ENCODE measurements around the gene EFCAB6.

Gene EFCAB6

DNA sequence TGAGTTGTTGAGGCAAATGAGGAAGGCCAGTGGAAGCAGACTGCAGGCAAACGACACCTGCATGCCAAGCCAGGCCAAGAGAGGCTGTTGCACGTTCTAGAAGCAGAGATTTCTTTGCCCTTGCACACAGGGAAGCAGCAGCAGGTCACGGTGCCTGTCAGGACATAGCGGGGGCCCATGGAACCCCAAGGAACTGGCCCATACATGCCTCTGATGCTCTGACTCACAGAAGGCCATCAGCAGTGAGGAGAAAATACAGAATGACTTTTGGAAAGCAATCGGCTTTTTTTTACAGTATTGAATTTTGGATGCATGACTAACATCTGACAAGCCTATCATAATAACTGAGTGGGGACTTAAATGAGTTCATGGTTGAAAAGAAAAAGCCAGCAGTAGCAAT lies 276.4 kb downstream of the EFCAB6 start:
- Histone ChIP-seq H2BK120ac (ENCODE audit: insufficient read depth, low read length, poor library complexity) (no peak overlapping the region), H3K4me2 (ENCODE audit: low read length) (no peak overlapping the region), H3K23ac (ENCODE audit: low read length) (no peak overlapping the region), H4K8ac (ENCODE audit: low read depth, low read length) (no peak overlapping the region), H3K4ac (ENCODE audit: low read depth, low read length) (no peak overlapping the region), H3K9me3 (ENCODE audit: insufficient read depth, low read depth, low read length) (peaks cover 4% of the 10 kb centered on the region), H3K36me3 (ENCODE audit: control insufficient read depth in 1 of 2, insufficient read depth in 2 of 2, low read length in 2 of 2) (no peaks in the 10 kb centered on the region), H3K79me1 (ENCODE audit: low read length) (no peaks in the 10 kb centered on the region), H4K12ac (ENCODE audit: low read depth, low read length) (no peak overlapping the region), H3K27me3 (ENCODE audit: insufficient read depth, low read length) (no peaks in the 10 kb centered on the region), H2AFZ (ENCODE audit: insufficient read depth, low read length, poor library complexity) (no peak overlapping the region), H4K91ac (ENCODE audit: low read depth, low read length) (no peak overlapping the region), H3K9ac (ENCODE audit: low read length) (no peak overlapping the region), H3K4me1 (ENCODE audit: control insufficient read depth in 1 of 2, insufficient read depth in 2 of 2, low read length in 2 of 2) (no peaks in the 10 kb centered on the region), H2AK5ac (ENCODE audit: low read length) (no peak overlapping the region), H3K27ac (ENCODE audit: low read depth, low read length) (no peak overlapping the region), H3K79me2 (ENCODE audit: control insufficient read depth, insufficient read depth, low read length, poor library complexity) (no peaks in the 10 kb centered on the region), H2BK5ac (ENCODE audit: low read depth, low read length, poor library complexity) (no peak overlapping the region), H3K4me3 (ENCODE audit: low read depth, low read length) (no peak overlapping the region), H2BK12ac (ENCODE audit: low read length) (no peak overlapping the region), H3K18ac (ENCODE audit: low read length) (no peak overlapping the region), H3K14ac (ENCODE audit: low read length) (no peak overlapping the region)
- WGBS (ENCODE audit: extremely low coverage, insufficient coverage, insufficient read length): no CpG with 5 or more reads among the region's 5 CpGs
- no peak for DNase-seq

GRCh38 chr22:43535336-43535735 lies 276.8 kb downstream of the EFCAB6 start:
- no peak overlapping the region for H2BK5ac ChIP-seq (ENCODE audit: low read depth, low read length, poor library complexity)
- no peak overlapping the region for H3K4me2 ChIP-seq (ENCODE audit: low read length)
- no CpG with 5 or more reads among the region's 7 CpGs for WGBS (ENCODE audit: extremely low coverage, insufficient coverage, insufficient read length)
- H3K9me3 ChIP-seq (ENCODE audit: insufficient read depth, low read depth, low read length): peaks cover 4% of the 10 kb centered on the region
- no peak overlapping the region for H3K18ac ChIP-seq (ENCODE audit: low read length)
- H3K79me1 ChIP-seq (ENCODE audit: low read length): no peaks in the 10 kb centered on the region
- H3K27ac ChIP-seq (ENCODE audit: low read depth, low read length): no peak overlapping the region
- H3K27me3 ChIP-seq (ENCODE audit: insufficient read depth, low read length): no peaks in the 10 kb centered on the region
- H3K4ac ChIP-seq (ENCODE audit: low read depth, low read length): no peak overlapping the region
- no peak overlapping the region for H2AK5ac ChIP-seq (ENCODE audit: low read length)
- no peak overlapping the region for H4K8ac ChIP-seq (ENCODE audit: low read depth, low read length)
- no peak for DNase-seq
- H2BK12ac ChIP-seq (ENCODE audit: low read length): no peak overlapping the region
- no peaks in the 10 kb centered on the region for H3K36me3 ChIP-seq (ENCODE audit: control insufficient read depth in 1 of 2, insufficient read depth in 2 of 2, low read length in 2 of 2)
- H3K14ac ChIP-seq (ENCODE audit: low read length): no peak overlapping the region
- H3K9ac ChIP-seq (ENCODE audit: low read length): no peak overlapping the region
- no peaks in the 10 kb centered on the region for H3K79me2 ChIP-seq (ENCODE audit: control insufficient read depth, insufficient read depth, low read length, poor library complexity)
- no peak overlapping the region for H3K4me3 ChIP-seq (ENCODE audit: low read depth, low read length)
- H4K91ac ChIP-seq (ENCODE audit: low read depth, low read length): no peak overlapping the region
- H2BK120ac ChIP-seq (ENCODE audit: insufficient read depth, low read length, poor library complexity): no peak overlapping the region
- no peaks in the 10 kb centered on the region for H3K4me1 ChIP-seq (ENCODE audit: control insufficient read depth in 1 of 2, insufficient read depth in 2 of 2, low read length in 2 of 2)
- no peak overlapping the region for H2AFZ ChIP-seq (ENCODE audit: insufficient read depth, low read length, poor library complexity)
- H4K12ac ChIP-seq (ENCODE audit: low read depth, low read length): no peak overlapping the region
- no peak overlapping the region for H3K23ac ChIP-seq (ENCODE audit: low read length)

- Histone ChIP-seq H2AK5ac (ENCODE audit: low read length) (no peak overlapping the region), H2AFZ (ENCODE audit: insufficient read depth, low read length, poor library complexity) (no peak overlapping the region), H3K9me3 (ENCODE audit: insufficient read depth, low read depth, low read length) (peaks cover 4% of the 10 kb centered on the region), H3K79me2 (ENCODE audit: control insufficient read depth, insufficient read depth, low read length, poor library complexity) (no peaks in the 10 kb centered on the region), H3K27me3 (ENCODE audit: insufficient read depth, low read length) (no peaks in the 10 kb centered on the region), H3K23ac (ENCODE audit: low read length) (no peak overlapping the region), H3K14ac (ENCODE audit: low read length) (no peak overlapping the region), H2BK12ac (ENCODE audit: low read length) (no peak overlapping the region), H2BK120ac (ENCODE audit: insufficient read depth, low read length, poor library complexity) (no peak overlapping the region), H3K36me3 (ENCODE audit: control insufficient read depth in 1 of 2, insufficient read depth in 2 of 2, low read length in 2 of 2) (no peaks in the 10 kb centered on the region), H3K18ac (ENCODE audit: low read length) (no peak overlapping the region), H3K27ac (ENCODE audit: low read depth, low read length) (no peak overlapping the region), H3K79me1 (ENCODE audit: low read length) (no peaks in the 10 kb centered on the region), H4K91ac (ENCODE audit: low read depth, low read length) (no peak overlapping the region), H2BK5ac (ENCODE audit: low read depth, low read length, poor library complexity) (no peak overlapping the region), H3K4me3 (ENCODE audit: low read depth, low read length) (no peak overlapping the region), H3K9ac (ENCODE audit: low read length) (peak overlapping the region; percentile 9), H3K4me1 (ENCODE audit: control insufficient read depth in 1 of 2, insufficient read depth in 2 of 2, low read length in 2 of 2) (no peaks in the 10 kb centered on the region), H3K4me2 (ENCODE audit: low read length) (no peak overlapping the region), H4K12ac (ENCODE audit: low read depth, low read length) (no peak overlapping the region), H3K4ac (ENCODE audit: low read depth, low read length) (no peak overlapping the region), H4K8ac (ENCODE audit: low read depth, low read length) (no peak overlapping the region)
- DNase-seq: no peak
- no CpG with 5 or more reads among the region's 6 CpGs for WGBS (ENCODE audit: extremely low coverage, insufficient coverage, insufficient read length)
Observed at GRCh38 chr22:43534916-43535315, 277.2 kb downstream of the EFCAB6 start.

DNA sequence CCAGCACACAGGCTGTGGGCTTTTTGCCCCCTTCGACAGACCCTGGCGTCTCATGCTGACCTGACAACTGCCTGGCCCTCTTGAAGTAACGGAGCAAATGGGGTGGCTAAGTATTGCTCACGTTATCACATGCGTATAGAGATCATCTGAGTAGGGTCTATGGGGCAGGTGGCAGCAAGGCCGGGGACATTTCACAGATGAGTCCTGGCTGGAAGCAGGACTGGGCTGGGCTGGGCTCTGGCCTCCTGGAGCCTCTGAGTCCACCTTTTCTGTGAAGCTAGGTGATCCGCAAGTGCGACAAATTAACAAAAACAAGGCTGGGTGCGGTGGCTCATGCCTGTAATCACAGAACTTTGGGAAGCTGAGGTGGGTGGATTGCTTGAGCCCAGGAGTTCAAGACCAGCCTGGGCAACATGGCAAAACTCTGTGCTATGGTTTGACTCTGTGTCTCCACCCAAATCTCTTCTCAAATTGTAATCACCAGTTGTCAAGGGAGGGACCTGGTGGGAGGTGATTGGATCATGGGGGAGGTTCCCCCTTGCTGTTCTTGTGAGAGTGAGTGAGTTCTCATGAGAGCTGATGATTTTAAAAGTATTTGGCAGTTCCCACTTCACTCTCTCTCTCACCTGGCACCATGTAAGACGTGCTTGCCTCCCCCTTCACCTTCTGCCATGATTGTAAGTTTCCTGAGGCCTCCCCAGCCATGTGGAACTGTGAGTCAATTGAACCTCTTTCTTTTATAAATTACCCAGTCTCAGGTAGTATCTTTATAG lies 278.3 kb downstream of the EFCAB6 start:
- Histone ChIP-seq H3K9me3 (ENCODE audit: insufficient read depth, low read depth, low read length) (peaks cover 7% of the 10 kb centered on the region), H3K27me3 (ENCODE audit: insufficient read depth, low read length) (no peaks in the 10 kb centered on the region), H2BK5ac (ENCODE audit: low read depth, low read length, poor library complexity) (no peak overlapping the region), H3K36me3 (ENCODE audit: control insufficient read depth in 1 of 2, insufficient read depth in 2 of 2, low read length in 2 of 2) (no peaks in the 10 kb centered on the region), H4K12ac (ENCODE audit: low read depth, low read length) (no peak overlapping the region), H2BK120ac (ENCODE audit: insufficient read depth, low read length, poor library complexity) (no peak overlapping the region), H3K79me1 (ENCODE audit: low read length) (no peaks in the 10 kb centered on the region), H3K4me1 (ENCODE audit: control insufficient read depth in 1 of 2, insufficient read depth in 2 of 2, low read length in 2 of 2) (no peaks in the 10 kb centered on the region), H3K4me3 (ENCODE audit: low read depth, low read length) (no peak overlapping the region), H3K79me2 (ENCODE audit: control insufficient read depth, insufficient read depth, low read length, poor library complexity) (no peaks in the 10 kb centered on the region), H2BK12ac (ENCODE audit: low read length) (no peak overlapping the region), H2AFZ (ENCODE audit: insufficient read depth, low read length, poor library complexity) (no peak overlapping the region), H4K8ac (ENCODE audit: low read depth, low read length) (no peak overlapping the region), H3K4me2 (ENCODE audit: low read length) (no peak overlapping the region), H3K27ac (ENCODE audit: low read depth, low read length) (no peak overlapping the region), H2AK5ac (ENCODE audit: low read length) (no peak overlapping the region), H3K14ac (ENCODE audit: low read length) (no peak overlapping the region), H4K91ac (ENCODE audit: low read depth, low read length) (no peak overlapping the region), H3K9ac (ENCODE audit: low read length) (no peak overlapping the region), H3K18ac (ENCODE audit: low read length) (no peak overlapping the region), H3K23ac (ENCODE audit: low read length) (no peak overlapping the region), H3K4ac (ENCODE audit: low read depth, low read length) (no peak overlapping the region)
- DNase-seq: no peak
- no CpG with 5 or more reads among the region's 10 CpGs for WGBS (ENCODE audit: extremely low coverage, insufficient coverage, insufficient read length)
